Measurements from ENCODE around the gene CAPN10.

Gene CAPN10

GRCh38 chr2:240624011-240624949, 37.7 kb downstream of the CAPN10 start:
- DNase-seq (ENCODE audit: low read depth in 3 of 3), result no peak

- peak; percentile 38 to 63 (median 50) for DNase-seq (ENCODE audit: low read depth in 3 of 3)
Observed at GRCh38 chr2:240624950-240625621, 38.6 kb downstream of the CAPN10 start, which contains the start of gene GPR35. TSS of gene GPR35 (plus strand) at chr2:240625480. CDS start at chr2:240629953, 4,473 bp downstream.

- DNase-seq (ENCODE audit: low read depth in 3 of 3), result no peak
Observed at GRCh38 chr2:240626531-240627300, 40.2 kb downstream of the CAPN10 start.

GRCh38 chr2:240627736-240628506, 41.4 kb downstream of the CAPN10 start:
- DNase-seq (ENCODE audit: low read depth in 3 of 3), result no peak

- DNase-seq (ENCODE audit: low read depth in 3 of 3), result no peak
Observed at GRCh38 chr2:240628507-240628807, 41.9 kb downstream of the CAPN10 start.

- no peak for DNase-seq (ENCODE audit: low read depth in 3 of 3)
Observed at GRCh38 chr2:240628808-240629618, 42.5 kb downstream of the CAPN10 start.

GRCh38 chr2:240629619-240629967, 43.1 kb downstream of the CAPN10 start:
- no peak for DNase-seq (ENCODE audit: low read depth in 3 of 3)

- no peak for DNase-seq (ENCODE audit: low read depth in 3 of 3)
Observed at GRCh38 chr2:240629968-240630770, 43.6 kb downstream of the CAPN10 start.

- no peak for DNase-seq (ENCODE audit: low read depth in 3 of 3)
Observed at GRCh38 chr2:240630771-240631547, 44.4 kb downstream of the CAPN10 start.

GRCh38 chr2:240631548-240632305, 45.2 kb downstream of the CAPN10 start:
- no peak for DNase-seq (ENCODE audit: low read depth in 3 of 3)

- DNase-seq (ENCODE audit: low read depth in 3 of 3), result no peak
Observed at GRCh38 chr2:240632306-240632721, 45.8 kb downstream of the CAPN10 start.

- no peak for DNase-seq (ENCODE audit: low read depth in 3 of 3)
Observed at GRCh38 chr2:240635121-240635997, 48.8 kb downstream of the CAPN10 start.

GRCh38 chr2:240635998-240636547, 49.5 kb downstream of the CAPN10 start:
- no peak for DNase-seq (ENCODE audit: low read depth in 3 of 3)

- DNase-seq (ENCODE audit: low read depth in 3 of 3), result no peak
Observed at GRCh38 chr2:240636563-240637115, 50.1 kb downstream of the CAPN10 start.

- no peak for DNase-seq (ENCODE audit: low read depth in 3 of 3)
Observed at GRCh38 chr2:240637116-240637900, 50.8 kb downstream of the CAPN10 start.

GRCh38 chr2:240637901-240638345, 51.4 kb downstream of the CAPN10 start:
- DNase-seq (ENCODE audit: low read depth in 3 of 3), result no peak

Measured in stimulated activated CD4-positive, alpha-beta T cell treated with anti-CD3 and anti-CD28 coated beads, TNF-alpha, amount 100 ng/mL, for 4 hours (primary cell).